ENCODE results near the gene KANSL1L.

DNA sequence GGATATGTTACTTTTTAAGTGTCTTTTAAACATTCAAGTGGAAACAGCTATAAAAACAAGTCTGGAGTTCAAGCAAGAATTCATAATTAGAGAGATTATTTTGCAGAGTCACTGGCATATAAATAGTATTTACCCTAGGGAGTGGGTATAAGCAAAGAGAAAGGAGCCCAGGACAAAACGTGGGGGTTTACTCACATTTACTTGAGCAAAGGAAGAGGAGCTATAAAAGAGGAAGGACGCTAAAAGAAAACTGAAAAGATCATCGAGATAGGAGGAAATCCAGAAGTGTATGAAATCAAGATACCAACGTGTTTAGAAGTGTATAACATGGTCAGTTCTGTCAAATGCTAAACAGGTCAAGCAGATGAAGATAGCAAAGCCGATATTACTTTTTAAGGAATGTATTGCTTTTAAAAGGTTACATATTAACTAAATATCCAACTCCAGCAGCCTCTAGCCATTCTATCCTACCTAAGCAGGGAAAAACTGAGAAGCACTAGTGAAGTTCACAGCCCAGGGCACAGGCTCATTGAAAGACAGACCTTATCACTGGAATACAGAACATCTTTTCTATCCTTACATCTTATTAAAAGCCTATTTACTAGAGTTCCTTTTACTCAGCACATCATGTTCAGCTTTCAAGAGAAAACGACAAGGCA, 8.6 kb downstream of the KANSL1L start:
- no peak for TF ChIP-seq POLR2AphosphoS5 (IDR thresholded peaks at IDR 0.05)
- TF ChIP-seq, protein P1, sequence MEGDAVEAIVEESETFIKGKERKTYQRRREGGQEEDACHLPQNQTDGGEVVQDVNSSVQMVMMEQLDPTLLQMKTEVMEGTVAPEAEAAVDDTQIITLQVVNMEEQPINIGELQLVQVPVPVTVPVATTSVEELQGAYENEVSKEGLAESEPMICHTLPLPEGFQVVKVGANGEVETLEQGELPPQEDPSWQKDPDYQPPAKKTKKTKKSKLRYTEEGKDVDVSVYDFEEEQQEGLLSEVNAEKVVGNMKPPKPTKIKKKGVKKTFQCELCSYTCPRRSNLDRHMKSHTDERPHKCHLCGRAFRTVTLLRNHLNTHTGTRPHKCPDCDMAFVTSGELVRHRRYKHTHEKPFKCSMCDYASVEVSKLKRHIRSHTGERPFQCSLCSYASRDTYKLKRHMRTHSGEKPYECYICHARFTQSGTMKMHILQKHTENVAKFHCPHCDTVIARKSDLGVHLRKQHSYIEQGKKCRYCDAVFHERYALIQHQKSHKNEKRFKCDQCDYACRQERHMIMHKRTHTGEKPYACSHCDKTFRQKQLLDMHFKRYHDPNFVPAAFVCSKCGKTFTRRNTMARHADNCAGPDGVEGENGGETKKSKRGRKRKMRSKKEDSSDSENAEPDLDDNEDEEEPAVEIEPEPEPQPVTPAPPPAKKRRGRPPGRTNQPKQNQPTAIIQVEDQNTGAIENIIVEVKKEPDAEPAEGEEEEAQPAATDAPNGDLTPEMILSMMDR (IDR thresholded peaks at IDR 0.05) = no peak
- no peak for TF ChIP-seq POLR2A (IDR thresholded peaks at IDR 0.05)
- no peak for TF ChIP-seq EP300 (IDR thresholded peaks at IDR 0.05)
